Measurements from ENCODE around the gene OR52E5. TPM values are rescaled to one million over a fixed set of nuclear protein-coding genes. Genes with fewer than 3 reads are reported as not detected.

Gene OR52E5
- total RNA-seq, 1 donor from 2014 or later: not detected

- H3K4me3 ChIP-seq: no peak overlapping the region
- no peaks in the 10 kb centered on the region for H3K36me3 ChIP-seq
- DNase-seq (ENCODE audit: low spot score in 2 of 2): no peak
- intact Hi-C loops (cut with DNase I): no loop called here
- no peaks in the 10 kb centered on the region for H3K27me3 ChIP-seq
- H3K27ac ChIP-seq: no peak overlapping the region
- H3K4me1 ChIP-seq: no peaks in the 10 kb centered on the region
- H3K9me3 ChIP-seq: no peaks in the 10 kb centered on the region
- no peak for TF ChIP-seq CTCF (IDR thresholded peaks at IDR 0.05)
Observed at GRCh38 chr11:5899534-5899933, 6.5 kb downstream of the OR52E5 start.

GRCh38 chr11:5910540-5910939 is 17.5 kb downstream of the OR52E5 start:
- intact Hi-C loops (cut with DNase I): no loop called here
- no peaks in the 10 kb centered on the region for H3K9me3 ChIP-seq
- H3K27me3 ChIP-seq: no peaks in the 10 kb centered on the region
- no peaks in the 10 kb centered on the region for H3K4me1 ChIP-seq
- TF ChIP-seq CTCF (IDR thresholded peaks at IDR 0.05): no peak
- no peak overlapping the region for H3K4me3 ChIP-seq
- no peak overlapping the region for H3K27ac ChIP-seq
- no peak for DNase-seq (ENCODE audit: low spot score in 2 of 2)
- no peaks in the 10 kb centered on the region for H3K36me3 ChIP-seq

DNA sequence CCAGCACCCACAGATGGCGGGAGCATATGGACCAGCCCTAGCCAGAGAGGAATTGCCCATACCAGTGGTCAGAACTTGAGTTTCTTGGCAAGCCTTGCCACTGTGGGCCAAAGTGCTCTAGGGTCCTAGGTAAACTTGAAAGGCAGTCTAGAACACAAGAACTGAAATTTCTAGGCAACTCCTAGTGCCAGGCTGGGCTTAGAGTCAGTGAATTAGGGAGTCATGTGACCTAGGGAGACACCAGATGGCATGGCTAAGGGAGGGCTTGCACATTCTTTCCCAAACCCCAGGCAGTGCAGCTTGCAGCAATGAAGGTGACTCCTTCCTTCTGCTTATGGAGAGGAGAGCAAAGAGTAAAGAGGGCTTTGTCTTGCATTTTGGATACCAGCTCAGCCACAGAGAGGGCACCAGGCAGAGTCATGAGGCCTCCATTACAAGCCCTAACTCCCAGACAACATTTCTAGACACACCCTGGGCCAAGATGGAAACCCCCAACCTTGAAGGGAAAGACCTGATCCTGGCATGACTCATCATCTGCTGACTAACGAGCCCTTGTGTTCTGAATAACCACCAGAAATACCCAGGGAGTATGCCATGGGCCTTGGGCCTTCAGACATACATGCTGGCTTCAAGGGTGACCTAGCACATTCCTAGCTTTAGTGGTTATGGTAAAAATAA is 29.9 kb downstream of the OR52E5 start:
- H3K27me3 ChIP-seq: no peaks in the 10 kb centered on the region
- no peaks in the 10 kb centered on the region for H3K4me1 ChIP-seq
- H3K9me3 ChIP-seq: no peaks in the 10 kb centered on the region
- no peak for DNase-seq (ENCODE audit: low spot score in 2 of 2)
- no peak overlapping the region for H3K27ac ChIP-seq
- H3K4me3 ChIP-seq: no peak overlapping the region
- no peak for TF ChIP-seq CTCF (IDR thresholded peaks at IDR 0.05)
- intact Hi-C loops (cut with DNase I): no loop called here
- no peaks in the 10 kb centered on the region for H3K36me3 ChIP-seq

DNA sequence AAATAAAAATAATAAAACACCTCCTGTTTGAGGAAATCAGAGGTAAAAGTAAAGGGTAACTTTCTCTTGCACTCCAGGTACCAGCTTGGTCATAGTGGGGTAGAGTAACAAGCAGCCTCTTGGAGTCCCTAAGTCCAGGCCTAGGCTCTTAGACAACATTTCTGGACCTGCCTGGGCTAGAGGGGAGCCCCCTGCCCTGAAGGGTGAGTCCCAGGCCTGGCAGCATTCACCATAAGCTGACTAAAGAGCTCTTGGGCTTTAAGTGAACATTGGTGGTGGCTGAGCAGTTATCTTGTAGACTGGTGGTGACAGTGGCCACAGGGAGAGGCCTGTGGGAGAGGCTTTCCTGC is 30.4 kb downstream of the OR52E5 start:
- H3K4me3 ChIP-seq: no peak overlapping the region
- no peaks in the 10 kb centered on the region for H3K9me3 ChIP-seq
- no peak overlapping the region for H3K27ac ChIP-seq
- TF ChIP-seq CTCF (IDR thresholded peaks at IDR 0.05): no peak
- H3K36me3 ChIP-seq: no peaks in the 10 kb centered on the region
- H3K27me3 ChIP-seq: no peaks in the 10 kb centered on the region
- H3K4me1 ChIP-seq: no peaks in the 10 kb centered on the region
- DNase-seq (ENCODE audit: low spot score in 2 of 2): no peak
- intact Hi-C loops (cut with DNase I): no loop called here

DNA sequence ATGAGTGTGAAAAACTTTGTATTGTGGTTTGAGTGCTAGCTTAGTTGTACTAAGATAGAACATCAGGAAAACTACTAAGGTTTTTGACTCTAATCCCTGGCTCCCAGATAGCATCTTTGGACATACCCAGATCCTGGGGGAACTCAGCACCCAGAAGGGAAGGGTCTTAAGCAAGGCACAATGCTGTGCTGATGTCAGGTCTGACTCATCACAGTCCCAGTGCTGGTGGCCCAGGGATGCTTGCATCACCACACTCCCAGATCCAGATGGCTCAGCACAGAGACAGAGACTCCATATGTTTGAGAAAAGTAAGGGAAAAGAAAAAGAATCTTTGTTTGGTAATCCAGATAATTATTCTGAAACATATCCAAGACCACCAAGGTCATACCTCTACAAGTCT is 30.8 kb downstream of the OR52E5 start:
- intact Hi-C loops (cut with DNase I): no loop called here
- no peaks in the 10 kb centered on the region for H3K4me1 ChIP-seq
- H3K9me3 ChIP-seq: no peaks in the 10 kb centered on the region
- no peaks in the 10 kb centered on the region for H3K36me3 ChIP-seq
- H3K4me3 ChIP-seq: no peak overlapping the region
- H3K27ac ChIP-seq: no peak overlapping the region
- no peak for DNase-seq (ENCODE audit: low spot score in 2 of 2)
- TF ChIP-seq CTCF (IDR thresholded peaks at IDR 0.05): no peak
- H3K27me3 ChIP-seq: no peaks in the 10 kb centered on the region

- Histone ChIP-seq H3K4me1 (no peaks in the 10 kb centered on the region), H3K9me3 (no peaks in the 10 kb centered on the region), H3K4me3 (no peak overlapping the region), H3K36me3 (no peaks in the 10 kb centered on the region), H3K27me3 (no peaks in the 10 kb centered on the region), H3K27ac (no peak overlapping the region)
- DNase-seq (ENCODE audit: low spot score in 2 of 2): no peak
- TF ChIP-seq CTCF (IDR thresholded peaks at IDR 0.05): no peak
- intact Hi-C loops (cut with DNase I): no loop called here
Observed at GRCh38 chr11:5928271-5928670, 35.3 kb downstream of the OR52E5 start.

All from ascending aorta (tissue), 2 donors.